NCI-H146 treated with DMSO at 0.1 percent for 48 hours (cell line): ENCODE results near the gene RABEP2.
"Not testable (repeated sequence)": the region's sequence is repeated elsewhere in the genome, so short reads cannot be mapped to it uniquely, and the experiment has no call there.

ENCODE experiments used
- DNase-seq: peaks from one replicate; lab custom pipeline; 2025; ENCODE audit not compliant: unreplicated experiment; lab: John Stamatoyannopoulos, UW

Gene RABEP2

DNA sequence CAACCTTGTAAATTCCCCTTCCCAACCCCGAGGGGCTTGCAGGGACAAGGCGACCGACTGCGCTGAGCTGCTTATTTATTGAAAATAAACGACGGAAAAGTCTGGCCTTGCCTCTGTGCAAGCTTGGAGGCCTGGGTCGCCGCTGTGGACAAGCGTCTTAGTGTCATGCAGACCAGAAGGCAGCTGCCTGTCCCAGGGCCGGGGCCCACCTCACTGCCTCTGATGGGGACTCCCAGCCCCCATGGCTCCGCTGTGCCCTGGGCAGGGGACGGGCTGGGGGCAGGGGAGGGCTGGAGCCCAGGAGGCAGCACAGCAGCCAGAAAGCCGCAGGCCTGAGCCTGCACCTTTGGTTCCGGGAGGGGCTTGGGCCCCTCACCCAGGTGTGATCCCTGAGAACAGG, 20.7 kb downstream of the RABEP2 start:
- DNase-seq, result no peak

GRCh38 chr16:28903344-28904042, 21.5 kb downstream of the RABEP2 start:
- no peak for DNase-seq

- DNase-seq, result no peak
Measured at GRCh38 chr16:28902909-28903308, 22.1 kb downstream of the RABEP2 start.

- DNase-seq, result no peak
Measured at GRCh38 chr16:28901862-28902261, 23.2 kb downstream of the RABEP2 start.

DNA sequence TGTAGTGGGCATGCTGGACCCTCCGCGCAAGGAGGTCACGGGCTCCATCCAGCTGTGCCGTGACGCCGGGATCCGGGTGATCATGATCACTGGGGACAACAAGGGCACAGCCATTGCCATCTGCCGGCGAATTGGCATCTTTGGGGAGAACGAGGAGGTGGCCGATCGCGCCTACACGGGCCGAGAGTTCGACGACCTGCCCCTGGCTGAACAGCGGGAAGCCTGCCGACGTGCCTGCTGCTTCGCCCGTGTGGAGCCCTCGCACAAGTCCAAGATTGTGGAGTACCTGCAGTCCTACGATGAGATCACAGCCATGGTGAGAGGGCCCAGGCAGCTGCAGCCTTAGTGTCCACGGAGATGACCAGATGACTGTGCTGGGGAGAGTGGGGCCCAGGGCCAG, 24.4 kb downstream of the RABEP2 start:
- no peak for DNase-seq

- no peak for DNase-seq
Measured at GRCh38 chr16:28899882-28900590, 25.0 kb downstream of the RABEP2 start.

DNA sequence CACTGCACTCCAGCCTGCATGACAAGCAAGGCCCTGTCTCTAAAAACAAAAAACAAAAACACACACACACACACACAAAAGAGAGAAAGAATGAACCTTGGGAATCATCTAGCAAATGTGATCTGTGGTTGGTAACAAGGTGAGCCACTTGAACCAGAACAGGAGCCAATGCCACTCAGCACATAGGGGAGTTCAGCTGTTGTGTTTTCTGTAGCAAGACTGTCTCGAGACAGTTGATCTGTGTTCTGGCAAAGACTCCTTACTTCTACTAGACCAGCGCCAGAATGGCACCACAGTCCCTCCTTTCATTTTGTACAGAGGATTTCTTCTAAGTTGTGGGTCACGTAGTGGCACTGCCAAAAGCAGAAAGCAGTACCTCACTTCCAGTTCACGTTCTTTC, 26.1 kb downstream of the RABEP2 start:
- no peak for DNase-seq

DNA sequence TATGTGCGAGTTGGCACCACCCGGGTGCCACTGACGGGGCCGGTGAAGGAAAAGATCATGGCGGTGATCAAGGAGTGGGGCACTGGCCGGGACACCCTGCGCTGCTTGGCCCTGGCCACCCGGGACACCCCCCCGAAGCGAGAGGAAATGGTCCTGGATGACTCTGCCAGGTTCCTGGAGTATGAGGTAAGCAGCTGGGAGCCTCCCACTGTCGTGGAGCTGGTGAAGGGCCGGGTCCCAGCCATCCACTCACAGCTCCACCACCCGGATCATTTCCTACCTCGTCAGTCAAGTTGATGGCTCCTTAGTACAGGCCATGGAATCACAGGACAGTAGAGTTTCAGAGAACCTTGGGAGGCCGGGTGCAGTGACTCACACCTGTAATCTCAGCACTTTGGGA, 26.8 kb downstream of the RABEP2 start:
- DNase-seq, result no peak

DNA sequence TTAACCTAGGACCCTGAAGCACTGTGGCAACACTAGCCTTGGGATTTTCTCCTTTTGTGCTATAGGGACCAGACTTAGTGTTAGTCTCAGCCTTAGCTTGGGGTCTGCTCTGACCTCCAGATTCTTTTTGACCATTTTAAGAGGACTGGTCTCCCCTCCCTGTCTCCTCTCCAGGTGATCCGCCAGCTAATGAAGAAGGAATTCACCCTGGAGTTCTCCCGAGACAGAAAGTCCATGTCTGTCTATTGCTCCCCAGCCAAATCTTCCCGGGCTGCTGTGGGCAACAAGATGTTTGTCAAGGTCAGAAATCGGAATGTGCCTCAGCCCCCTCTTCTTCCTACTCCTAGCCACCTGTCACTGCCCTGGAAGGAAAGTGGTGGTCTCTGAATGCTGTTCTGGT, 27.2 kb downstream of the RABEP2 start:
- DNase-seq, result no peak

GRCh38 chr16:28895609-28896008, 29.4 kb downstream of the RABEP2 start:
- DNase-seq, result no peak

DNA sequence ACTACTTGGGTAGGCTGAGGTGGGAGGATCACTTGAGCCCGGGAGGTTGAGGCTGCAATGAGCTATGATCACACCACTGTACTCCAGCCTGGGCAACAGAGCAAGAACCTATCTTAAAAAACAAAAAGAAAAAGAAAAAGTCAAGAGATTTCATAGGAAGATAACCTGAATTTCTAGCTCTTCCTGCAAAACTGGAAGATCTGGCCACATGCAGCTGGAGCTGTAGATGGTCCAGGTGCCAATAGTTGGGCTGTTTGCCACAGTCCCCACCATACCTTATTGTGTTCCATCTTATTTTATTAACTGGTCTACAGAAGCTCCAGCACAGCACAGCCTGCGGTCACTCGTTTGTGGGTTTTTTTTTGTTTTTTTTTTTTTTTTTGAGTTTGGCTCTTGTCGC, 31.7 kb downstream of the RABEP2 start:
- no peak for DNase-seq

DNA sequence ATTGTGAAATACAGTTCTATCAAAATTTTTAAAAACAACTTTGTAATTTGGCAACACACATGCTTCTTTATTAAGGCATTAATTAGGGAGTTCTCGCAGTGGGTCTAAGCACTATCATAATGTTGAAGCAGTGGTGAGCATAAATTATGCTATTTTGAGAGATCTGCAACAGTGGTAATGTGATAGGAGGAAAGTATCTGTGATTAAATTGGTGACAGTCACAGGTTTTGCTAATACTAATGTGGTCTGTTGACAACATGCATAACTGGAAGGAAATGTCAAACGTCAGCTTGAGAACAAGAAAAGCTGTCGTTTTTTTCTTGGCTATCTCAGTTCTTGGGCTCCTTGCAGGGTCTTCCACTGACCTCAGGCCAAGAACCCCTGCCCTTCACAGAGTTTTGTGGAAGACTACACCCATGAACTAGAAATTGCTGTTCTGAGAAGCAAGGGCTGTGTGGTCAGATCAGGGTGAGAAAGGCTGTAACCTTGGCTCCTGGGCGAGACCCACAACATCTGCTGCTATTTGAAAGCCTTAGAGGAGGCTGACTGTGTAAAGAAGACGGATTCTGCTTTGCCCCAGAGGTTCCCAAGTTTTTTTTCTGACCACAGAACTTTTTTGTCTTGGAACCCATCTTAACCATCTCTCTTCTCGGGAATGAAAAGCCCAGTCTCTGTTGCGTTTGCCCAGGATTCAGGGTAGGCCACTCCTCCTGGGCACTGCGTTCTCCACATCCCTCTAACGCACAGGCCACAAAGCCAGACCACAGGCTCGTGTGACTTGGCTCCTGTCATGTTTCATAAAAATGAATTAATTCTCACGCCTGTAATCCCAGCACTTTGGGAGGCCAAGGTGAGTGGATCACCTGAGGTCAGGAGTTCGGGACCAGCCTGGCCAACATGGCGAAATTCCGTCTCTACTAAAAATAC, 32.8 kb downstream of the RABEP2 start:
- DNase-seq, result no peak

DNA sequence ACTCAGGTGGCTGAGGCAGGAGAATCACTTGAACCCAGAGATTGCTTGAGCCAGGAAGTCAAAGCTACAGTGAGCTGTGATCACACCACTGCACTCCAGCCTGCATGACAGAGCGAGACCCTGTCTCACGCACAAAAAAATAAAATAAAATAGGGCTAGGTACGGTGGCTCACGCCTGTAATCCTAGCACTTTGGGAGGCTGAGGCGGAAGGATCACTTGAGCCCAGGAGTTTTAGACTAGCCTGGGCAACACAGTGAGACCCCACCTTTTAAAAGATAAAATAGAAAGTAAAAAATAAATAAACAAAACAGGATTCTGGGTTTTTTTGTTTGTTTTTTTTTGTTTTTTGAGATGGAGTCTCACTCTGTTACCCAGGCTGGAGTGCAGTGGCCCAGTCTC, 34.7 kb downstream of the RABEP2 start:
- DNase-seq, result not testable (repeated sequence)

DNA sequence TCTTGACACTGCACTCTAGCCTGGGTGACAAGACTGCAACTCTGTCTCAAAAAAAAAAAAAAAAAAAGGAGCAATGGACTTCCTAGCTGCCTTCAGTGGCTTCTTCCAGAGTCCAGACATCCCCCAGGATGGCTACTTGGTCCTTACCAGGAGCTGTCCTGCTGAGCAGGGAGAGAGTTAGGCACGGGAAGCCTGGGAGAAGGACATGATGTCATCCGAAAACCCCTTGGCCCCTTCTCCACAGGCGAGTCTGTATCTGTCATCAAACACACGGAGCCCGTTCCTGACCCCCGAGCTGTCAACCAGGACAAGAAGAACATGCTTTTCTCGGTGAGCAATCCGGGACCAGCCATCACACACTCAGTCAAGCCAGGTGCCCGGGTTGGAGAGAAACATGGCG, 38.1 kb downstream of the RABEP2 start:
- no peak for DNase-seq

DNA sequence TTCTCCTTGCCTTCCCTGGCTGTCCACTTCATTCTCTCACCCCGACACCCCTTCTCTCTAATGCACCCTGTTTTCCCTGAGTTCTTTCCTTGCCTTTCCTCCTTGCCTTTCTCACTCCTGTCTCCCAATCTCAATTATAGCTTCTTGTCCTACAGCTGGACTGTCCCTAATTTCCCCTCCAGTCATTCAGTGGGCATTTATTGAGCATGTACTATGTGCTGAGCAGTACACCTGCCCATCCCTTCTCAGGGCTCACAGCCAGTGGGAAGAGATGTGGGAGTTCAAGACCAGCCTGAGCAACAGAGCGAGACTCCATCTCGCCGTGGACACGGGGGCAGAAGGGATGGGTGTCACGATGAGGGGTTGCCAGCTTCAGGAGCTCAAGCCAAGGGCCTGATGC, 41.0 kb downstream of the RABEP2 start:
- DNase-seq, result no peak

GRCh38 chr16:28883221-28883996, 41.6 kb downstream of the RABEP2 start:
- no peak for DNase-seq

DNA sequence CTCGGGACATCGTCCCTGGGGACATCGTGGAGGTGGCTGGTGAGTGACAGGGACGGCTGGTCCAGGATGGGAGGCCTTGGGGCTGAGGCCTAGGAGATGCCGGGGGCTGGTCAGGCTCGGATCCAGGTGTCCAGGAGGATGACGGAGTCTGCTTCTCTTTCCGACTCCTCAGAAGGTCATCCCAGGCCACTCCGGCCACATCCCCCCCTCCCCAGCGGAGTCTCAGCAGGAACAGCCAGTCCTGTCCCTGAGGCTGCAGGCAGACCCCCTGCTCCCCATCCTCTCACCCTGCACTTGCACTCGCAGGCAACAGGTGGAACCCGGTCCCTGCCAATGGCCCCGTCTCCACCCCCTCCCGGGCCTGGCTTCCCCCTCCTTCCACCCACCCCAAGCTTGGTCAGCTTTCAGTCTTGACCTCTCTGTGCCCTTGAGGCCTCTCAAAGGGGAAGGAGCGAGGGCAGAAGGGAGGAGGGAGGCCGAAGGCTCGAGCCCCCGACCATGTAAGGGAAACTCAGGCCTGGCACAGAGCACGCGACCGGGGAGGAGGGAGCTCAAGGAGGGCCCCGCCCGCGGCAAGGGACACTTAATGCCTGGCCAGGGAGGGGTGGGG, 42.4 kb downstream of the RABEP2 start:
- DNase-seq, result no peak

GRCh38 chr16:28881565-28881964, 43.5 kb downstream of the RABEP2 start:
- not testable (repeated sequence) for DNase-seq

GRCh38 chr16:28880955-28881354, 44.1 kb downstream of the RABEP2 start:
- no peak for DNase-seq

- DNase-seq, result no peak
Measured at GRCh38 chr16:28880589-28880915, 44.5 kb downstream of the RABEP2 start.
